Subcutaneous adipose tissue (tissue), 4 donors: Measurements from ENCODE around the gene TIGD2. TPM values are rescaled to one million over a fixed set of nuclear protein-coding genes. Genes with fewer than 3 reads are reported as not detected.

Experiments used
- CTCF ChIP-seq: fragments of 450-650 bp; IDR thresholded peaks from one replicate; pipeline ENCODE4 v1.5.1; 2016; ENCODE audit warnings: low read depth, mild to moderate bottlenecking, control low read depth, antibody characterized with exemption, moderate library complexity
- small RNA-seq: library from RNA; depleted of rRNA; stranded (forward); fragments of <200 nt; gene quantifications from one replicate; pipeline ENCODE3, GENCODE V24; 2016
- total RNA-seq, 4 donors: library from RNA; depleted of rRNA; stranded (reverse); fragments of >200 nt; gene quantifications; one replicate each; pipeline ENCODE4 v1.1.0, GENCODE V29; 2016

TIGD2 gene
- total RNA-seq, 4 donors from 2014 or later = 4.1 to 9.8 (median 5.2) TPM

- no peak for TF ChIP-seq CTCF
Measured at GRCh38 chr4:89164400-89164799, 53.1 kb downstream of the TIGD2 start.

Small RNA genes within 50 kb of the gene (small RNA-seq; reads per million reads assigned to genes)
- not detected for gene RNU6-907P

Other genes starting within 250 kb of the TIGD2 start
- gene FAM13A, start 54.3 kb upstream of the TIGD2 start, total RNA-seq = 100 to 1,000 TPM in 3 of 4 donors, 10 to 100 TPM in 1; 61.8 to 217 (median 152) TPM
- 10 to 100 TPM in 2 of 4 donors, 1 to 10 TPM in 2; 5.7 to 28.7 (median 8.8) TPM for gene GPRIN3, start 196.3 kb downstream of the TIGD2 start, total RNA-seq